Muscle of leg (tissue), 11 donors: ENCODE results near the gene CFAP92. TPM values are rescaled to one million over a fixed set of nuclear protein-coding genes. Genes with fewer than 3 reads are reported as not detected.

ENCODE experiments used
- DNase-seq: peaks from one replicate; pipeline ENCODE4 v3.0.0; 2013
- H3K27ac ChIP-seq: one replicate; pipeline ENCODE4 v1.5.1; 2013; ENCODE audit warnings: mild to moderate bottlenecking, low read length, control low read depth
- H3K27me3 ChIP-seq: one replicate; pipeline ENCODE4 v1.6.1; 2013; ENCODE audit warnings: low read length; ENCODE audit not compliant: control insufficient read depth, insufficient read depth
- H3K36me3 ChIP-seq: one replicate; pipeline ENCODE4 v1.6.1; 2013; ENCODE audit warnings: low read length; ENCODE audit not compliant: control insufficient read depth, insufficient read depth
- H3K4me1 ChIP-seq: one replicate; pipeline ENCODE4 v1.6.1; 2013; ENCODE audit warnings: low read length; ENCODE audit not compliant: control insufficient read depth, insufficient read depth
- H3K4me3 ChIP-seq: one replicate; pipeline ENCODE4 v1.5.1; 2013; ENCODE audit warnings: low read length, control low read depth
- H3K9me3 ChIP-seq: replicated peaks from 2 replicates; pipeline ENCODE4 v1.6.1; 2013; ENCODE audit warnings: low read depth, low read length; ENCODE audit not compliant: control insufficient read depth
- WGBS: methylation state at CpG from one replicate; pipeline ENCODE4 v1.1.5; 2013; ENCODE audit warnings: missing lambda C conversion rate; ENCODE audit not compliant: insufficient coverage; 5-methylcytosine and 5-hydroxymethylcytosine counted together
- polyA plus RNA-seq, 8 donors: library from polyadenylated mRNA; unstranded; fragments of 120-200 nt; gene quantifications; one replicate each; pipeline versions ENCODE4 v1.2.1 to v1.2.3, GENCODE V29; 2013; ENCODE audit warnings: inconsistent platforms in 1 of 8, low replicate concordance in 1 of 8; ENCODE audit not compliant: insufficient read length in 8 of 8, insufficient read depth in 1 of 8
- total RNA-seq: library from RNA; stranded (reverse); fragments of 120-200 nt; gene quantifications from one replicate; pipeline ENCODE4 v1.2.4, GENCODE V29; 2013

Gene CFAP92
- total and polyA plus RNA-seq, 9 donors, result 0.27 to 1.1 (median 0.57) TPM

GRCh38 chr3:129018271-129018670 is 24.4 kb upstream of the CFAP92 start:
- no peak for DNase-seq
- Histone ChIP-seq H3K4me1 (peaks cover 46% of the 10 kb centered on the region), H3K4me3 (no peak overlapping the region), H3K27me3 (peaks cover 2% of the 10 kb centered on the region), H3K9me3 (no peaks in the 10 kb centered on the region), H3K27ac (no peak overlapping the region), H3K36me3 (no peaks in the 10 kb centered on the region)
- no CpG with 5 or more reads among the region's 2 CpGs for WGBS

DNA sequence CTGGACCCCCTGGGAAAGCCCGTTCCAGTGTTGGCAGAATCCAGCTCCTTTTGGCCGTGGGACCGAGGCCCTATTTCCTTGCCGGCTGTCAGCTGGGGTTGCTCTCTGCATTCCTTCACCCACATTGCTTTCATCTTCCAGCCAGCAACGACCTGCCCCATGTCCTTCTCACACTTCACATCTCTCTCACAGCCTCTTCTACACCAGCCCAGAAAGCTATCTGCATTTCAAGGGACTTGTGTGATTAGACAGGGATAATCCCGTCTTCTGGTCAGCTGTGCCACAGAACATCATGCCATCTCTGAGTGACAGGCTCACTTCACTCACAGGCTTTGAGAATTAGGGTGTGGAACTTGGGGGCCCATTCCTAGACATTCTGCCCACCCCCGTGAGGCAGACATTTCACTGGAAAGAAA is 23.6 kb upstream of the CFAP92 start:
- Histone ChIP-seq H3K36me3 (no peaks in the 10 kb centered on the region), H3K27ac (peak overlapping the region; percentile 82), H3K27me3 (peaks cover 2% of the 10 kb centered on the region), H3K4me1 (peaks cover 41% of the 10 kb centered on the region), H3K4me3 (no peak overlapping the region), H3K9me3 (no peaks in the 10 kb centered on the region)
- 34% methylated on average over 4 of the region's 7 CpGs for WGBS
- no peak for DNase-seq

GRCh38 chr3:129016720-129017483 is 23.0 kb upstream of the CFAP92 start:
- WGBS, result 73% methylated on average over 9 of the region's 14 CpGs
- Histone ChIP-seq H3K27me3 (peaks cover 2% of the 10 kb centered on the region), H3K27ac (peak overlapping the region; percentile 82), H3K9me3 (no peaks in the 10 kb centered on the region), H3K4me3 (no peak overlapping the region), H3K4me1 (peaks cover 35% of the 10 kb centered on the region), H3K36me3 (no peaks in the 10 kb centered on the region)
- no peak for DNase-seq

DNA sequence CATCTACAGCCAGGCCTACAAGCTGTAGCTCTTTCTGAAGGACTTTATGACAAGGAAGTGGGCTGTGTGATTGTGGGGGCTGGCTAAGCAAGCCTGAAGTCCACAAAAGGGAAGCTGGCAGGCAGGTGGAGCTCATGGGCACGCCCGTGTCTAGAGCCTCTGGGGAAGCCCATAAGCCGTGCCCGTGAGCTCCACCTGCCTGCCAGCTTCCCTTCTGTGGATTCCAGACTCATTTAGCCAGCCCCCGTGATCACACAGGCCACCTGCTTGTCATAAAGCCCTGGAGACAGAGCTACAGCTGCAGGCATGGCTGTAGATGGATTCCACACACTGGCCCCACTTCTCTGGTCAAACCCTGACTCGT is 22.5 kb upstream of the CFAP92 start:
- H3K4me1 ChIP-seq, result peaks cover 33% of the 10 kb centered on the region
- no peak overlapping the region for H3K4me3 ChIP-seq
- DNase-seq, result peak; percentile 54
- WGBS, result 12% methylated on average over 5 of the region's 6 CpGs
- peaks cover 2% of the 10 kb centered on the region for H3K27me3 ChIP-seq
- H3K27ac ChIP-seq, result peak overlapping the region; percentile 82
- no peaks in the 10 kb centered on the region for H3K9me3 ChIP-seq
- no peaks in the 10 kb centered on the region for H3K36me3 ChIP-seq

DNA sequence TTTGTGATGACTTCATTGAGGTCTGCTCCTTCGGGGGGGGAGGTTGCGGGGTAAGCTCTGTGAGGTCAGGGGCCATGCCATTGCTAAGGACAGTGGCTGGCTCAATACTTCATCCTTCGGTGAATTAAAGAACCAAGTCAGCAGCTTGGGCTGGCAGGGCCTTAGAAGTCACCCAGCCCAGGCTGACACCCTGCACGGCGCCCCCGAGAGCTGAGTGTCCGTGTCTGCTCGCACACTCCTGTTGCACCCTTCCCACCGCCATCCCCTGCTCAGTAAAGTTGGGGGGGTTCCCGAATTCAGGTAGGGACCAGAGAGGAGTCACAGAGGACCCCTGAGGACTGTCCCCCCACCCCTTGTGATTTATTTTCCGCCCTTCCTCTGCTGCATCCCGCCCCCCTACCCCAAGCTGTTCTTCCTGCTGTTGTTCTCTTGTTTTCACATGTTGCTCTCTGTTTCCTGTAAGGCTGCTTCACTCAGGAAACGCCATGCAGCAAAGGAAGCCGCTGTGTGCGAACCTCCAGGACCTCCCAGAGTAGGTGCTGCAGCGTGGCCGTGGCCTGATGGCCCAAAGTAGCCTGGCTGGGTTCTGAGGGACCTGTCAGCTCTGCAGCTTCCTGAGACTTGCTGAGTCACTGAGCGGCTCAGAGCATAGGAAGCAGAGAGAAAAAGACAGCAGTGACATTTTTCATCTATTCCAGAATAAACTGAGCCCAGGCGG is 21.7 kb upstream of the CFAP92 start:
- H3K27me3 ChIP-seq, result peaks cover 2% of the 10 kb centered on the region

GRCh38 chr3:129014793-129015345 is 21.0 kb upstream of the CFAP92 start:
- H3K36me3 ChIP-seq, result no peaks in the 10 kb centered on the region
- peak overlapping the region; percentile 60 for H3K27ac ChIP-seq
- H3K4me3 ChIP-seq, result no peak overlapping the region
- WGBS, result 74% methylated on average over 8 of the region's 9 CpGs
- H3K27me3 ChIP-seq, result peaks cover 2% of the 10 kb centered on the region
- DNase-seq, result no peak
- H3K9me3 ChIP-seq, result no peaks in the 10 kb centered on the region
- H3K4me1 ChIP-seq, result peaks cover 29% of the 10 kb centered on the region

More for the DNA sequence above, 21.7 kb upstream of the CFAP92 start:
- Histone ChIP-seq H3K4me3 (no peak overlapping the region), H3K36me3 (no peaks in the 10 kb centered on the region), H3K4me1 (peaks cover 29% of the 10 kb centered on the region), H3K27ac (peak overlapping the region; percentile 82), H3K9me3 (no peaks in the 10 kb centered on the region)
- peak; percentile 58 for DNase-seq
- WGBS, result 50% methylated on average over 12 of the region's 19 CpGs

DNA sequence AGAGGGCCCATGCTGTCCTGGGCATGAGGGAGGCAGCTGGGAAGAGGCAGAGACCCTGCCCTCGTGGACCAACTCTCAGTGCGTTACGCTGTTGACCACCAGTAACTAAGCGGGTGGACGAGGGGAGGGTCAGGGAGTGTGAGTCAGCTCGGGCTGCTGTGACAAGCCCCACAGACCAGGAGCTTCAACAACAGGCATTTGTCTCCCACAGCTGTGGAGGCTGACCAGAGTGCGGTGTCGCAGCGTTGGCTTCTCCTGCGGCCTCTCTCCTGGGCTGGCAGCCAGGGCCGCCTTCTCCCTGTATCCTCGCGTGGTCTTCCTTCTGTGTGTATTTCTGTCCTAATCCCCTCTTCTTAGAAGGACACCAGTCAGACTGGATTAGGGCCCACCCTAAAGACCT is 20.3 kb upstream of the CFAP92 start:
- H3K36me3 ChIP-seq, result no peaks in the 10 kb centered on the region
- 60% methylated on average over 12 of the region's 13 CpGs for WGBS
- H3K27me3 ChIP-seq, result peaks cover 2% of the 10 kb centered on the region
- DNase-seq, result no peak
- no peaks in the 10 kb centered on the region for H3K9me3 ChIP-seq
- no peak overlapping the region for H3K4me3 ChIP-seq
- peaks cover 29% of the 10 kb centered on the region for H3K4me1 ChIP-seq
- no peak overlapping the region for H3K27ac ChIP-seq

GRCh38 chr3:129013491-129013891 is 19.6 kb upstream of the CFAP92 start:
- H3K36me3 ChIP-seq, result no peaks in the 10 kb centered on the region
- no peak for DNase-seq
- no peak overlapping the region for H3K27ac ChIP-seq
- 81% methylated on average over 3 of the region's 3 CpGs for WGBS
- no peaks in the 10 kb centered on the region for H3K9me3 ChIP-seq
- no peak overlapping the region for H3K4me3 ChIP-seq
- H3K4me1 ChIP-seq, result peaks cover 29% of the 10 kb centered on the region
- peaks cover 2% of the 10 kb centered on the region for H3K27me3 ChIP-seq

GRCh38 chr3:129010310-129010956 is 16.6 kb upstream of the CFAP92 start:
- whole genome bisulfite sequencing, result 49% methylated on average over 4 of the region's 9 CpGs
- no peak overlapping the region for H3K4me3 ChIP-seq
- H3K9me3 ChIP-seq, result no peaks in the 10 kb centered on the region
- H3K4me1 ChIP-seq, result peaks cover 19% of the 10 kb centered on the region
- no peak for DNase-seq
- H3K36me3 ChIP-seq, result no peaks in the 10 kb centered on the region
- H3K27me3 ChIP-seq, result peaks cover 6% of the 10 kb centered on the region
- no peak overlapping the region for H3K27ac ChIP-seq

GRCh38 chr3:129009266-129009665 is 15.4 kb upstream of the CFAP92 start:
- Histone ChIP-seq H3K4me1 (peaks cover 18% of the 10 kb centered on the region), H3K27me3 (peaks cover 17% of the 10 kb centered on the region), H3K4me3 (no peak overlapping the region), H3K36me3 (no peaks in the 10 kb centered on the region), H3K27ac (no peak overlapping the region), H3K9me3 (no peaks in the 10 kb centered on the region)
- DNase-seq, result no peak
- 90% methylated on average over 2 of the region's 2 CpGs for WGBS
